ENCODE data around the gene WSB1.

DNA sequence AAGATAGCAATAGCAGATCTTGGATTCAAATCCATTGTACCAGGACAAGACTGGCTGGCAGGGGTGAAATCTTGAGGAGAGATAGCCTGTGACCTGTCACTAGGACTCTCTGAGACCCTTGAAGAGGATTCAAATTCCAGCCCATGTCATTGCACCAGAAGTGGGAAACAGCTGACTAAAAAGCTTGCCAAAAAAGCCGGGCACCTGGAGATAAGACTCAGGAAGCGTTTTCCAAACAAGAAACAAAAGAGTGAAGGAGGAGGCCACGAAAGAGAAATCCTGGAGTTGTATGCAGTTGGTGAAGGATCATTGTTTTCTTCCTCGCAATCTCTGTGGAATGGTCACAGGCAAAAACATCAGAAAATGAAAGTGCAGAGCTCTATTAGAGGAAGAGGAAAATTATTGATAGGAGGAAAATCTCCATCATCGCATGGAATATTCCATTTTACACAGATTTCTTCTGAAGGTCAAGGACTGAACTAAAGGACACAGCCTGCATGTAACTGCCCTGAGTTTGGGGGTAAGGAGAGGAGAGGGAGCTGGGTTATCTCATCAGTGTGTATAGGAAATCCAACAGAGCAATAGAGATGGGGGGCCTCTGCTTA lies 9.0 kb upstream of the WSB1 start:
- no peak for TF ChIP-seq RARB (CRISPR knock-in tag; IDR thresholded peaks at IDR 0.05)
- TF ChIP-seq TSHZ2 (CRISPR knock-in tag; IDR thresholded peaks at IDR 0.05): no peak
- TF ChIP-seq CSDC2 (CRISPR knock-in tag; IDR thresholded peaks at IDR 0.05): no peak
- TF ChIP-seq, protein P1, sequence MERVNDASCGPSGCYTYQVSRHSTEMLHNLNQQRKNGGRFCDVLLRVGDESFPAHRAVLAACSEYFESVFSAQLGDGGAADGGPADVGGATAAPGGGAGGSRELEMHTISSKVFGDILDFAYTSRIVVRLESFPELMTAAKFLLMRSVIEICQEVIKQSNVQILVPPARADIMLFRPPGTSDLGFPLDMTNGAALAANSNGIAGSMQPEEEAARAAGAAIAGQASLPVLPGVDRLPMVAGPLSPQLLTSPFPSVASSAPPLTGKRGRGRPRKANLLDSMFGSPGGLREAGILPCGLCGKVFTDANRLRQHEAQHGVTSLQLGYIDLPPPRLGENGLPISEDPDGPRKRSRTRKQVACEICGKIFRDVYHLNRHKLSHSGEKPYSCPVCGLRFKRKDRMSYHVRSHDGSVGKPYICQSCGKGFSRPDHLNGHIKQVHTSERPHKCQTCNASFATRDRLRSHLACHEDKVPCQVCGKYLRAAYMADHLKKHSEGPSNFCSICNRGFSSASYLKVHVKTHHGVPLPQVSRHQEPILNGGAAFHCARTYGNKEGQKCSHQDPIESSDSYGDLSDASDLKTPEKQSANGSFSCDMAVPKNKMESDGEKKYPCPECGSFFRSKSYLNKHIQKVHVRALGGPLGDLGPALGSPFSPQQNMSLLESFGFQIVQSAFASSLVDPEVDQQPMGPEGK (CRISPR knock-in tag; IDR thresholded peaks at IDR 0.05; ENCODE audit: borderline replicate concordance): no peak
- TF ChIP-seq ZNF8 (CRISPR knock-in tag; IDR thresholded peaks at IDR 0.05): no peak
- no peak for TF ChIP-seq GLIS3 (CRISPR knock-in tag; IDR thresholded peaks at IDR 0.05)
- no peak for TF ChIP-seq TOX (CRISPR knock-in tag; IDR thresholded peaks at IDR 0.05; ENCODE audit: borderline replicate concordance)
- TF ChIP-seq ZFP30 (CRISPR knock-in tag; IDR thresholded peaks at IDR 0.05): no peak
